Measurements from ENCODE around the gene ZNF512. TPM values are rescaled to one million over a fixed set of nuclear protein-coding genes. Genes with fewer than 3 reads are reported as not detected.

The ZNF512 gene
- total and polyA plus RNA-seq, 2 of the 13 experiments (the other 11 are each of a cell fraction or from before 2014, with no cell fraction given): 29.8 to 31.0 TPM

DNA sequence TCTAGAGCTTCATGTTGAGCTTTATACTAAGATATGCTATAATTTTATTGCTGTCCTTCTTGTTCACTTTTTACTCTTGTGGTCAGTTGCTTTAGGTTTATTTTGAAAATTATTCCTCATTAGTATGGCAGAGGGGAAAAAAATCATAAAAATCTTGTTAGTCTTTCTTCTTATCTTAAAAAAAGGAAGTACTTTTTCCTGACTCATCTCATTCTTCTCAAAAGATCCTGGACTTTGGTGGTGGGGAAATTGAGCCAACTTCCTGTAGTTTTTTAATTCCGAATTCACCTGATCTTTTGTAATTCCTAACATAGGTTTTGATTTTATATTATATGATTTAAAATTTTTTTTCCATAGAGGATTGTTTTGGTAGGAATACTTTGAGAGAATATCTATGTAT is 84.6 kb downstream of the ZNF512 start:
- H3K4me1 ChIP-seq (ENCODE audit: insufficient read depth, low read length): peaks cover 19% of the 10 kb centered on the region
- H3K9me3 ChIP-seq (ENCODE audit: low read length): no peaks in the 10 kb centered on the region
- TF ChIP-seq ZNF629 (CRISPR knock-in tag; conservative IDR thresholded peaks at IDR 0.05) (no peak), ZNF703 (CRISPR knock-in tag; IDR thresholded peaks at IDR 0.05; ENCODE audit: borderline replicate concordance) (no peak), SIN3B (IDR thresholded peaks at IDR 0.05; ENCODE audit: low read length) (no peak), NR2C2 (CRISPR knock-in tag; IDR thresholded peaks at IDR 0.05; ENCODE audit: borderline replicate concordance) (no peak), POLR2G (IDR thresholded peaks at IDR 0.05; ENCODE audit: low read depth, low read length) (no peak), NFKBIZ (CRISPR knock-in tag; IDR thresholded peaks at IDR 0.05) (no peak), ELF4 (CRISPR knock-in tag; IDR thresholded peaks at IDR 0.05; ENCODE audit: borderline replicate concordance) (no peak), POLR2AphosphoS5 (IDR thresholded peaks at IDR 0.05; ENCODE audit: low read depth, low read length) (no peak), HOXA3 (CRISPR knock-in tag; IDR thresholded peaks at IDR 0.05) (no peak)
- TF ChIP-seq, protein P1, sequence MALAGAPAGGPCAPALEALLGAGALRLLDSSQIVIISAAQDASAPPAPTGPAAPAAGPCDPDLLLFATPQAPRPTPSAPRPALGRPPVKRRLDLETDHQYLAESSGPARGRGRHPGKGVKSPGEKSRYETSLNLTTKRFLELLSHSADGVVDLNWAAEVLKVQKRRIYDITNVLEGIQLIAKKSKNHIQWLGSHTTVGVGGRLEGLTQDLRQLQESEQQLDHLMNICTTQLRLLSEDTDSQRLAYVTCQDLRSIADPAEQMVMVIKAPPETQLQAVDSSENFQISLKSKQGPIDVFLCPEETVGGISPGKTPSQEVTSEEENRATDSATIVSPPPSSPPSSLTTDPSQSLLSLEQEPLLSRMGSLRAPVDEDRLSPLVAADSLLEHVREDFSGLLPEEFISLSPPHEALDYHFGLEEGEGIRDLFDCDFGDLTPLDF (CRISPR knock-in tag; IDR thresholded peaks at IDR 0.05): no peak
- TF ChIP-seq, protein P2, sequence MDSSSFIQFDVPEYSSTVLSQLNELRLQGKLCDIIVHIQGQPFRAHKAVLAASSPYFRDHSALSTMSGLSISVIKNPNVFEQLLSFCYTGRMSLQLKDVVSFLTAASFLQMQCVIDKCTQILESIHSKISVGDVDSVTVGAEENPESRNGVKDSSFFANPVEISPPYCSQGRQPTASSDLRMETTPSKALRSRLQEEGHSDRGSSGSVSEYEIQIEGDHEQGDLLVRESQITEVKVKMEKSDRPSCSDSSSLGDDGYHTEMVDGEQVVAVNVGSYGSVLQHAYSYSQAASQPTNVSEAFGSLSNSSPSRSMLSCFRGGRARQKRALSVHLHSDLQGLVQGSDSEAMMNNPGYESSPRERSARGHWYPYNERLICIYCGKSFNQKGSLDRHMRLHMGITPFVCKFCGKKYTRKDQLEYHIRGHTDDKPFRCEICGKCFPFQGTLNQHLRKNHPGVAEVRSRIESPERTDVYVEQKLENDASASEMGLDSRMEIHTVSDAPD (CRISPR knock-in tag; IDR thresholded peaks at IDR 0.05): no peak
- TF ChIP-seq, protein P3, sequence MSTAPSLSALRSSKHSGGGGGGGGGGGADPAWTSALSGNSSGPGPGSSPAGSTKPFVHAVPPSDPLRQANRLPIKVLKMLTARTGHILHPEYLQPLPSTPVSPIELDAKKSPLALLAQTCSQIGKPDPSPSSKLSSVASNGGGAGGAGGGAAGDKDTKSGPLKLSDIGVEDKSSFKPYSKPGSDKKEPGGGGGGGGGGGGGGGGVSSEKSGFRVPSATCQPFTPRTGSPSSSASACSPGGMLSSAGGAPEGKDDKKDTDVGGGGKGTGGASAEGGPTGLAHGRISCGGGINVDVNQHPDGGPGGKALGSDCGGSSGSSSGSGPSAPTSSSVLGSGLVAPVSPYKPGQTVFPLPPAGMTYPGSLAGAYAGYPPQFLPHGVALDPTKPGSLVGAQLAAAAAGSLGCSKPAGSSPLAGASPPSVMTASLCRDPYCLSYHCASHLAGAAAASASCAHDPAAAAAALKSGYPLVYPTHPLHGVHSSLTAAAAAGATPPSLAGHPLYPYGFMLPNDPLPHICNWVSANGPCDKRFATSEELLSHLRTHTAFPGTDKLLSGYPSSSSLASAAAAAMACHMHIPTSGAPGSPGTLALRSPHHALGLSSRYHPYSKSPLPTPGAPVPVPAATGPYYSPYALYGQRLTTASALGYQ (CRISPR knock-in tag; IDR thresholded peaks at IDR 0.05): no peak
- TF ChIP-seq, protein P4, sequence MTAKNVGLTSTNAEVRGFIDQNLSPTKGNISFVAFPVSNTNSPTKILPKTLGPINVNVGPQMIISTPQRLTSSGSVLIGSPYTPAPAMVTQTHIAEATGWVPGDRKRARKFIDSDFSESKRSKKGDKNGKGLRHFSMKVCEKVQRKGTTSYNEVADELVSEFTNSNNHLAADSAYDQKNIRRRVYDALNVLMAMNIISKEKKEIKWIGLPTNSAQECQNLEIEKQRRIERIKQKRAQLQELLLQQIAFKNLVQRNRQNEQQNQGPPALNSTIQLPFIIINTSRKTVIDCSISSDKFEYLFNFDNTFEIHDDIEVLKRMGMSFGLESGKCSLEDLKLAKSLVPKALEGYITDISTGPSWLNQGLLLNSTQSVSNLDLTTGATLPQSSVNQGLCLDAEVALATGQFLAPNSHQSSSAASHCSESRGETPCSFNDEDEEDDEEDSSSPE (CRISPR knock-in tag; IDR thresholded peaks at IDR 0.05): no peak
- TF ChIP-seq, protein P5, sequence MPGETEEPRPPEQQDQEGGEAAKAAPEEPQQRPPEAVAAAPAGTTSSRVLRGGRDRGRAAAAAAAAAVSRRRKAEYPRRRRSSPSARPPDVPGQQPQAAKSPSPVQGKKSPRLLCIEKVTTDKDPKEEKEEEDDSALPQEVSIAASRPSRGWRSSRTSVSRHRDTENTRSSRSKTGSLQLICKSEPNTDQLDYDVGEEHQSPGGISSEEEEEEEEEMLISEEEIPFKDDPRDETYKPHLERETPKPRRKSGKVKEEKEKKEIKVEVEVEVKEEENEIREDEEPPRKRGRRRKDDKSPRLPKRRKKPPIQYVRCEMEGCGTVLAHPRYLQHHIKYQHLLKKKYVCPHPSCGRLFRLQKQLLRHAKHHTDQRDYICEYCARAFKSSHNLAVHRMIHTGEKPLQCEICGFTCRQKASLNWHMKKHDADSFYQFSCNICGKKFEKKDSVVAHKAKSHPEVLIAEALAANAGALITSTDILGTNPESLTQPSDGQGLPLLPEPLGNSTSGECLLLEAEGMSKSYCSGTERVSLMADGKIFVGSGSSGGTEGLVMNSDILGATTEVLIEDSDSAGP (CRISPR knock-in tag; IDR thresholded peaks at IDR 0.05; ENCODE audit: borderline replicate concordance): no peak
- TF ChIP-seq, protein P6, sequence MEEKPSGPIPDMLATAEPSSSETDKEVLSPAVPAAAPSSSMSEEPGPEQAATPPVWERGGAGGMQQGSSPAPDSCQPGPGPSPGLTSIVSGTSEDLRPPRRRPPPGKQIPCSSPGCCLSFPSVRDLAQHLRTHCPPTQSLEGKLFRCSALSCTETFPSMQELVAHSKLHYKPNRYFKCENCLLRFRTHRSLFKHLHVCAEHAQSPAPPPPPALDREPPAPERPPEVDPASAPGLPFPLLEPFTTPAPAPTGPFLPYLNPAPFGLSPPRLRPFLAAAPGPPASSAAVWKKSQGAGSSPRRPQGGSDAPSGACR (CRISPR knock-in tag; IDR thresholded peaks at IDR 0.05): no peak
- 96% methylated on average over 1 of the region's 1 CpG for WGBS (ENCODE audit: low lambda C conversion rate)
- BruUV-seq (replicated peaks): no TSS peak
- no peak overlapping the region for H3K4me3 ChIP-seq (replicated peaks in 1 of 3; ENCODE audit: insufficient read depth in 1 of 3, low read depth in 2 of 3, low read length in 3 of 3)
- H3K79me2 ChIP-seq (ENCODE audit: insufficient read depth, low read length): peaks cover 33% of the 10 kb centered on the region
- CTCF ChIA-PET (ENCODE audit: low intra/inter-chr PET ratio, low total read pairs): no interaction called here
- H3K27ac ChIP-seq (ENCODE audit: extremely low read length, insufficient read depth, low read length): no peak overlapping the region
- no peaks in the 10 kb centered on the region; a peak in 1 of 5 replicates for H3K27me3 ChIP-seq (ENCODE audit: control insufficient read depth in 1 of 2, insufficient read depth in 2 of 2, low read length in 2 of 2)
- H3K36me3 ChIP-seq (replicated peaks in 1 of 2; ENCODE audit: control insufficient read depth in 1 of 2, insufficient read depth in 2 of 2, low read length in 2 of 2): peaks cover 15 to 34% of the 10 kb centered on the region in 2 experiments
- no peak overlapping the region for H2AFZ ChIP-seq (ENCODE audit: low read length)
- POLR2A ChIA-PET: no interaction called here
- in situ Hi-C loops (cut with HindIII; ENCODE audit: extremely low pct_ligation_motif_present, low pct_unique_long_range_greater_than_20kb) (no loop called here), intact Hi-C loops (cut with micrococcal nuclease; ENCODE audit: unreplicated experiment) (no loop called here)
- DNase-seq (ENCODE audit: low spot score): no peak
- FAIRE-seq: no peak
- ATAC-seq: no peak
- H4K20me1 ChIP-seq (ENCODE audit: insufficient read depth, low read length): no peaks in the 10 kb centered on the region
- no peak overlapping the region for H3K4me2 ChIP-seq (ENCODE audit: low read depth, low read length)
- H3K9ac ChIP-seq (ENCODE audit: insufficient read depth, low read depth, low read length): no peak overlapping the region
